MCF 10A (cell line): ENCODE measurements around the gene DNLZ. TPM values are rescaled to one million over a fixed set of nuclear protein-coding genes. Genes with fewer than 3 reads are reported as not detected.

Experiments
- BruUV-seq: library from RNA; stranded (reverse); fragments of 400-500 nt; replicated peaks from 2 replicates; lab custom pipeline; 2021; lab: Mats Ljungman, UMichigan
- CTCF ChIA-PET: fragments of 300-600 bp; sonication (Branson Sonifier 250); formaldehyde crosslinking; extraction: SDS; loops from one replicate; lab custom pipeline; 2021; ENCODE audit warnings: antibody characterized with exemption, inconsistent platforms; lab: Yijun Ruan, JAX
- POLR2A ChIA-PET: fragments of 300-600, 350-650 bp; sonication (Branson Sonifier 250); formaldehyde crosslinking; extraction: SDS; loops from one replicate; lab custom pipeline; 2020; ENCODE audit warnings: antibody characterized with exemption, inconsistent platforms; lab: Yijun Ruan, JAX
- DNase-seq: peaks from one replicate; pipeline ENCODE4 v3.0.0-alpha.2; 2018; ENCODE audit not compliant: unreplicated experiment
- H3K27ac Mint-ChIP-seq: one replicate; pipeline ENCODE4 v1.8.0; 2022; ENCODE audit warnings: mild to moderate bottlenecking, low read depth, mixed read lengths; ENCODE audit not compliant: unreplicated experiment
- H3K27me3 Mint-ChIP-seq: one replicate; pipeline ENCODE4 v1.8.0; 2022; ENCODE audit warnings: mixed read lengths; ENCODE audit not compliant: insufficient read depth, unreplicated experiment
- H3K36me3 Mint-ChIP-seq: one replicate; pipeline ENCODE4 v1.8.0; 2022; ENCODE audit warnings: mild to moderate bottlenecking, moderate library complexity, mixed read lengths; ENCODE audit not compliant: insufficient read depth, unreplicated experiment
- H3K4me1 Mint-ChIP-seq: one replicate; pipeline ENCODE4 v1.8.0; 2022; ENCODE audit warnings: mixed read lengths; ENCODE audit not compliant: insufficient read depth, unreplicated experiment
- H3K4me3 Mint-ChIP-seq: one replicate; pipeline ENCODE4 v1.8.0; 2022; ENCODE audit warnings: mild to moderate bottlenecking, moderate library complexity, mixed read lengths; ENCODE audit not compliant: unreplicated experiment
- H3K9me3 Mint-ChIP-seq: one replicate; pipeline ENCODE4 v1.8.0; 2022; ENCODE audit warnings: mixed read lengths; ENCODE audit not compliant: unreplicated experiment
- intact Hi-C: fragments of 100-400 bp; cut with micrococcal nuclease; formaldehyde crosslinking; loops from 2 replicates; pipeline ENCODE4 v1.14.1; 2022
- total RNA-seq: library from RNA; stranded (reverse); gene quantifications from 2 replicates; pipeline ENCODE4 v1.2.3, GENCODE V29; 2022
- TF ChIP-seq, protein P1 (sequence below): fragments of 200-600 bp; IDR thresholded peaks from one replicate; pipeline ENCODE4 v1.8.0; 2022; ENCODE audit warnings: antibody characterized with exemption, mild to moderate bottlenecking; ENCODE audit not compliant: unreplicated experiment

The DNLZ gene
- total RNA-seq, 1 experiment from 2014 or later = 30.5 TPM

DNA sequence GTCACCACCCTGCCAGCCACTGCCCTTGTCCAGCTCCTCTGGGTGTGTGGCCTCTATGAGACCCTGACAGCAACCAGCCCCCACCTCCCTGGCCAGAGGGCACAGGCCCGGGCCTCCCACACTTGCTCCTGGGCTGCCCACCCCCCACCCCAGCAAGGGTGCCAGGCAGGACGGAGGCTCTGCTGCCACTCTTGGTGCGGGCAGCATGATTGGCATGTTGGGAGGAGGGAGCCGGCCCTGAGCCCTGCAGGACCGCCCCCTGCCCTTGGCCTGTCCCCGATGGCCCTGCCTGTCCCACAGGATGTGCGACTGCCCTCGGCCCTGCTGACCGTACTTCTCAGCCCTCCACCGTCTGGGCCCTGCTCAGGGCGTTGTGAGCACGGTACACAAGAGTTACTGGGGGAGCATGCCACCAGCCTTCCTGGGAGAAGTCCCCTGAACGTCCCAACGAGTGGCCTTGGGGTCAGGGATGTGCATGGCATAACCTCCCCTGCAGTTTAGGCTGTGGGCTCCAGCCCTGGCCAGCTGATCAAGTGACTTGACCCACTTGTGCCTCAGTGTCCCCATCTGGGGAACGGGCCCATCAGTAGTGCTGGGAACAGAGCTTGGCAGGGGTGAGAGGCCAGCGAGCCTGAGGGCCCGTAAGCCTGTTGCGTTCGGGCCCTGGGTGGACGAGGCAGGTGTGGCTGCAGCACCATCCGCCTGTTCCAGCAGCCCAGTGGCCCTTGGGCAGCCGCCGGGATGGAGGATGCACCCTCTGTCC lies 20.2 kb downstream of the DNLZ start:
- intact Hi-C loops = no loop called here
- ChIA-PET CTCF (no interaction called here), POLR2A (interaction anchor here (0.5 to 1.0 kb wide), 2 partner anchors 20 to 343 kb away, joined by 3 to 4 read pairs; no protein-coding TSS in a partner anchor)
- TF ChIP-seq, protein P1, sequence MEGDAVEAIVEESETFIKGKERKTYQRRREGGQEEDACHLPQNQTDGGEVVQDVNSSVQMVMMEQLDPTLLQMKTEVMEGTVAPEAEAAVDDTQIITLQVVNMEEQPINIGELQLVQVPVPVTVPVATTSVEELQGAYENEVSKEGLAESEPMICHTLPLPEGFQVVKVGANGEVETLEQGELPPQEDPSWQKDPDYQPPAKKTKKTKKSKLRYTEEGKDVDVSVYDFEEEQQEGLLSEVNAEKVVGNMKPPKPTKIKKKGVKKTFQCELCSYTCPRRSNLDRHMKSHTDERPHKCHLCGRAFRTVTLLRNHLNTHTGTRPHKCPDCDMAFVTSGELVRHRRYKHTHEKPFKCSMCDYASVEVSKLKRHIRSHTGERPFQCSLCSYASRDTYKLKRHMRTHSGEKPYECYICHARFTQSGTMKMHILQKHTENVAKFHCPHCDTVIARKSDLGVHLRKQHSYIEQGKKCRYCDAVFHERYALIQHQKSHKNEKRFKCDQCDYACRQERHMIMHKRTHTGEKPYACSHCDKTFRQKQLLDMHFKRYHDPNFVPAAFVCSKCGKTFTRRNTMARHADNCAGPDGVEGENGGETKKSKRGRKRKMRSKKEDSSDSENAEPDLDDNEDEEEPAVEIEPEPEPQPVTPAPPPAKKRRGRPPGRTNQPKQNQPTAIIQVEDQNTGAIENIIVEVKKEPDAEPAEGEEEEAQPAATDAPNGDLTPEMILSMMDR = no peak
- Mint-ChIP-seq H3K27ac (no peak overlapping the region), H3K27me3 (no peaks in the 10 kb centered on the region), H3K4me3 (no peak overlapping the region), H3K9me3 (no peaks in the 10 kb centered on the region), H3K36me3 (peaks cover 6% of the 10 kb centered on the region), H3K4me1 (no peaks in the 10 kb centered on the region)
- DNase-seq = no peak
- BruUV-seq = no TSS peak

DNA sequence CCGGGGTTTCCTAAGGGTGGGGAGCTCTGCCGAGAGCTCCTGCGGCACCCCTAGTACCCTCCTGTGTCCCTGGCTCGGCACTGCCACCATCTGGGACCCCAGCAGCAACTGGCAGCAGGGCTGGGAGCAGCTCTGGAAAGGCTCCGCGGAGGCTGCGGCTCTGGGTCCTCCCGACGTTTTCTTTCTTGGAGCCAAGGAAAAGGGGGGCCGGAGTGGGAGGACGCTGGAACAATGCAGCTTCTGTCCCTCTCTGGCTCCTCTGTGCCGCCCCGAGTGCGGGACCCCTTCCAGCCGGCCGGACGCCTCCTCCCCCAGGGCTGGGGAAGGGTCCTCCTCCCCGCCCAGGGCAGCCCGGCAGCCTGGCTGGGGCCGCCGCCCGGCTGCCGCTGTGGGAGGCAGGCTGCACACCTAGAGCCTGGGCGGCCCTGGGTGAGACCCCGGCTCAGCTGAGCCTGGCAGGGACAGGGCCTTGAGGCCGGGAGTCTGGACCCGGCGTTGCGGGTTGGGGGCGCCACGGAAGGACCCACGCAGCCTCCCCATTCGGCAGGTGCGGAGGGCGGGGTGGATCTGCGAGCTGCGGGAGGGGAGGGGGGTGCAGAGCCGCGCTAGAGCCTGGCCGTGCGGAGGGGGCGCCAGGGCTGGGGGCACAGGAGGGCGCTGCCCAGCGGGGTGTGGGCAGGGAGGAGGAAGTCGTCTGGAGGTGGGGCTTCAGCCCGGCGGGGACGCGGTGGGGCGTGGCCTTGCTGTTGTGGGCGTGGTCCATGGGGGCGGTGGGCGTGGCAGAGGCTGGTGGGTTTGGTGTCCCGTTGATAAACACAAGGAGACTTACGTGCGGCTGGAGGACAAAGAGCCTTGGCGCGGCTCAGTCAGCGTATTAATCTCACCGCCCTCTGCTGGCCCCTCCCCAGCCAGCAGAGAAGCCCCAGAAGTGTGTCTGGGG lies 21.1 kb downstream of the DNLZ start:
- CTCF ChIA-PET = interaction anchor here (0.6 kb wide), 1 partner anchor 65 kb away, joined by 3 read pairs; no protein-coding TSS in a partner anchor

DNA sequence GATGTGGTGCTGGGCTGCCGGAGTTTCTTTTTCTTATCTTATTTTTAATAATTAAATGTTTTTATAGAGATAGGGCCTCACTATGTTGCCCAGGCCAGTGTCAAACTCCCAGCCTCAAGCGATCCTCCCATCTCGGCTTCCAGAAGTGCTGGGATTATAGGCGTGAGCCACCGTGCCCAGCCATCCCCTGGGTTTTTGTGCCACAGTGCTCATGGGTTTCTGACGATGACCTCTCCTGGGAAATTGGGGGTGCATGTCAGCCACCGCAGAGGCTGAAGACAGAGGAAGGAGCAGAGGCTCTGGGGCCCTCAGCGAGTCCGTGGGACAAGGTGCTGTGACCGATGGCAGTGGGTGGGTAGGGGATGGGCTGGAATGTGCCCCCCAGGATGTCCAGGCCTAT lies 21.8 kb downstream of the DNLZ start:
- Mint-ChIP-seq H3K27me3 (no peaks in the 10 kb centered on the region), H3K9me3 (no peaks in the 10 kb centered on the region), H3K27ac (no peak overlapping the region), H3K4me3 (no peak overlapping the region), H3K36me3 (peaks cover 6% of the 10 kb centered on the region), H3K4me1 (no peaks in the 10 kb centered on the region)
- POLR2A ChIA-PET = interaction anchor here (1.0 kb wide), 1 partner anchor 21 kb away, joined by 3 read pairs; no protein-coding TSS in a partner anchor
- BruUV-seq = no TSS peak
- intact Hi-C loops = no loop called here
- CTCF ChIA-PET = interaction anchor here (0.6 kb wide), 1 partner anchor 87 kb away, joined by 3 read pairs; no protein-coding TSS in a partner anchor
- DNase-seq = no peak
- TF ChIP-seq, protein P1 = no peak

More for the DNA sequence above, 21.1 kb downstream of the DNLZ start:
- no peaks in the 10 kb centered on the region for H3K27me3 Mint-ChIP-seq
- no TSS peak for BruUV-seq
- intact Hi-C loops = no loop called here
- no peaks in the 10 kb centered on the region for H3K4me1 Mint-ChIP-seq
- peaks cover 6% of the 10 kb centered on the region for H3K36me3 Mint-ChIP-seq
- H3K27ac Mint-ChIP-seq = no peak overlapping the region
- H3K9me3 Mint-ChIP-seq = no peaks in the 10 kb centered on the region
- DNase-seq = peak; percentile 54
- TF ChIP-seq, protein P1 = no peak
- POLR2A ChIA-PET = interaction anchor here (0.5 to 1.0 kb wide), 2 partner anchors 21 to 344 kb away, joined by 3 to 4 read pairs; no protein-coding TSS in a partner anchor
- no peak overlapping the region for H3K4me3 Mint-ChIP-seq
